IPS DF 19.7 (cell line): ENCODE data around the gene SLAMF1.
"Not testable (repeated sequence)": the region's sequence is repeated elsewhere in the genome, so short reads cannot be mapped to it uniquely, and the experiment has no call there.

Experiments used
- DNase-seq: peaks from one replicate; pipeline ENCODE4 v3.0.0-alpha.2; 2013; ENCODE audit warnings: low read depth, low spot score

Gene SLAMF1

DNA sequence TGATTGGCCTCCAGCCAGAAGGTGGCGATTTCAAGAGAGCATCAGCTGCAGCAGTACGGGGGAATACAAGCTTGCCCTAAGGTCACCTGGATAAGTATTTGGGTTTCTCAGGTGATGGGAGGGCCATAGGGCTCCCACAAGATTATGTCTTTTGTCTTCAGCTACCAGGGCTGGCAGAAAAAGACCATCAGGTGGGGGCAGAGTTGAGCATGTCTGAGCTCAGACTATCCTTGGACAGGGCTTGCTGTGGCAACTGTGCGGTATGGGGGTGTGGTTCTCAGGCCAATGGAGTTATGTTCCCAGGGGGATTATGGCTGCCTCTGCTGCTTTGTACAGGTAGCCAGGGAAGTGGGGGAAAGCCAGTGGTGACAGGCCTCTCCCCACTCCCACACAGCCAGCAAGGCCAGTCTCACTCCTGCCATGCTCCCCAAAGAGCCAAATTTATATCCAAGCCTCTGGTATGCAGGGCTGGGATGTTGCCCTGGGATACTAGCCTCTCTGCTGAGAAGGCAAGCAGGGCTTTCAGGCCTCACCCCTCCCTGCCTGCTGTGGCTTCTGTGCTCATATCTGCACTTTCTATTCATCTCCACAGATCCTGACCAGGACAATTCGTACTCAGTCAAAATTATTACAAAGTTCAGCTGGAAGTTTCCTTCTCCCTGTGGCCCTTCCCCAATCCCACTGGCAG is 40.9 kb downstream of the SLAMF1 start:
- DNase-seq = no peak

DNA sequence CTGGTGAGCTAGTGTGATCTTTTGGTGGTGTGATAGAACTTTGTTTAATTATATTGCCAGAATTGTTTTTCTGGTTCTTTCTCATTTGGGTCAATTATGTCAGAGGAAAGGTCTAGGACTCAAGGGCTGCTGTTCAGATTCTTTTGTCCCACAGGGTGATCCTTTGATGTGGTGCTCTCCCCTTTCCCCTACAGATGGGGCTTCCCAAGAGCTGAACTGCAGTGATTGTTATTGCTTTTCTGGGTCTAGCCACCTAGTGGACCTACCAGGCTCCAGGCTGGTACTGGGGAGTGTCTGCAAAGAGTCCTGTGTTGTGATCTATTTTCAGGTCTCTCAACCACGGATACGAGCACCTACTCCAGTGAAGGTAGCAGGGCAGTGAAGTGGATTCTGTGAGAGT is 41.6 kb downstream of the SLAMF1 start:
- no peak for DNase-seq

DNA sequence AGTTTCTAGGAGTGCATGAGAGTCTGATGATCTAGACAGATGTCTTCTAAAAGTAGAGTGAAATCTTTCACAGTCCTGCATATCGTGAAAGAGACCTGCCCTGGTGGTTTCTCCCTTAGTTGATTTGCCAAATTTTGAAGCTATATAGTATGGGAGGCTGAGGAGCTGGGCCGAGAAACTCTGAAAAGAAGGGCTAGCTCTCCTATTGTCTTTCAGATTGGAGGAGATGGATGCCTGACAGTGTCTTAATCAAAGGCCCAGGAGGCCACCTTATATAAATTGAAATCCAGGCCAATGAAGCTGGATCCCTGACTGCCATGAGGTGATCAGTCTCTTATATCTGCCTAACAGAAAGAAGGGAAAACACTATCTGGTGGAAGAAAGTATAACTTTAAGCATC is 49.1 kb downstream of the SLAMF1 start:
- no peak for DNase-seq

DNA sequence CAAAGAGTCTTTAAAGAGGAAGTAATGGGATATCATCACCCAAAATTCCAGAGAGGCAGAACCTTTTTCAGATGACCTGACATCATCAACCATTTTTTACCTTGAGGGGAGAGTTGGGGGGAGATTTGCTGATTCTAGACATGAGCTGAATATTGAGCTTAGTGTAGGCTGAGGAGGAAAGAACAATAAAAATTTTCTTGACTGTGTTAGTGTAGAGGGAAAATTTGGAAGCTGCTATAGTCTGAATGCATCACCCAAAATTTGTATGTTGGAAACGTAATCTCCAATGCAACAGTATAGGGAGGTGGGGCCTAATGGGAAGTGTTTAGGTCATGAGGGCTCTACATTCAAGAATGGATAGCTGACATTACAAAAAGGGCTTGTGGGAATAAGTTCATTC is 49.8 kb downstream of the SLAMF1 start:
- no peak for DNase-seq

DNA sequence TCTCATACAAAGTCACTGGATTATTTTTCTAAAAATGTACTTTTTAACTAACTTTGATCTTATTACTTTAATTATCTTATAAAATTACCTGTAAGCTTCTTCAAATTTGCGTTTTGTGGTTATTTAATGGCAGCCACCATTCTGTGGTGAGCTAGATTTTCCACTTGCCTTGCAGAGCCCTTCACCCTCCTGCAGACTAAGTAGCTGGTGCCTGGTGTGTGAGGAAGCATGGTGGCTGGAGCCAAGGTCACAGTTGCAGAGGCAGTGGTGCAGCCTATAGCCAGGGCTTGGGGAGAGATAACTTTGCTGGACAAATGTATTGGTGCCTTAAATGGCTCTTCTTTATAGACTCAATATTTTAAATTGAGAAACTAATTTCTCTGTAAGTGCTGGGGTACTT is 56.4 kb downstream of the SLAMF1 start:
- no peak for DNase-seq

DNA sequence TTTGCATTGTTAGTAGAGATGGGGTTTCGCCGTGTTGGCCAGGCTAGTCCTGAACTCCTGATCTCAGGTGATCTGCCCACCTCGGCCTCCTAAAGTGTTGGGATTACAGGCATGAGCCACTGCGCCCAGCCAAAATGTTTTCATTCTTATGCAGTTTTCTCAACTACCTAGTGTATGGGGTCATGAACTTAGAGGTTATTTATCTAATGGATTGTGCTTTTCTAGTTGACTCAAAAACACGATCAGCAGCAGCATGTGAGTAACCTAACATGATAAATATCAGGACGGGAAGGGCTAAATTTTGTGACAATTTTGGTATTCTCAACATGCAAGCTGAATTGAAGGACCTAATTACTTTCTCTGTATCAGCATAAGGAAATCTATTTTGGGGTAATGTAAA is 58.4 kb downstream of the SLAMF1 start:
- no peak for DNase-seq

DNA sequence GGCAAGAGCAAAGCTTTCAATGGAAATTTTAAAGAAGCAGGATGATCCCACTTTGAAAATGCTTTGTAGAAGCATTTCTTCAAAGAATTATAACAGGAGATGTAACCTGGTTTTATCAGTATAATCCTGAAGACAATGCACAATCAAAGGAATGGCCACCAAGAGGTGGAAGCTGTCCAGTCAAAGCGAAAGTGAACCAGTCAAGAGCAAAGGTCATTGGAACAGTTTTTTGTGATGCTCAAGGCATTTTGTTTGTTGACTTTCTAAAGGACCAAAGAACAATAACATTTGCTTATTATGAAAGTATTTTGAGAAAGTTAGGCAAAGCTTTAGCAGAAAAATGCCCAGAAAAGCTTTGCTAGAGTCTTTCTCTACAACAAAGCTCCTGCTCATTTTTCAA is 62.1 kb downstream of the SLAMF1 start:
- no peak for DNase-seq

DNA sequence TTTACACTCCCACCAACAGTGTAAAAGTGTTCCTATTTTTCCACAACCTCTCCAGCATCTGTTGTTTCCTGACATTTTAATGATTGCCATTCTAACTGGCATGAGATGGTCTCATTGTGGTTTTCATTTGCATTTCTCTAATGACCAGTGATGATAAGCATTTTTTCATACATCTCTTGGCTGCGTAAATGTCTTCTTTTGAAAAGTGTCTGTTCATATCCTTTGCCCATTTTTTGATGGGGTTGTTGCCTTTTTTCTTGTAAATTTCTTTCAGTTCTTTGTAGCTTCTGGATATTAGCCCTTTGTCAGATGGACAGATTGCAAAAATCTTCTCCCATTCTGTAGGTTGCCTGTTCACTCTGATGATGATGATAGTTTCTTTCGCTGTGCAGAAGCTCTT is 63.9 kb downstream of the SLAMF1 start:
- not testable (repeated sequence) for DNase-seq

DNA sequence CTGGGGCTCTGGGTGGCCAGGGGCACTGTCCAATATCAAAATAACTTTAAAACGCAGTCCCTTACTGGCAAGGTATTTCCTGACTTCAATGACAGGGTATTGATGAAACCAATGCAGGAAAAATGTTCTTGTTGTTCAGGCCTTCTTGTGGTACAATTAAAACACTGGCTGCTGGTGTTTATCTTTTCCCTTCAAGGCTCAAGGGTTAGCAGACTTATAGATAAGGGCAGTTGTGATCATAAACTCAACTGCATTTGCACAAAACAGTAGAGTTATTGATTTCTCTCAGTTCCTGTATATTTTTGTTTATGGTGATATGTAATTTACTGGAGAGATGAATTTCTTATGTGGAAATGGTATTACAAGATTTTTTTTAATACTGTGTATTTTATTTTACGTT is 64.9 kb downstream of the SLAMF1 start:
- no peak for DNase-seq

DNA sequence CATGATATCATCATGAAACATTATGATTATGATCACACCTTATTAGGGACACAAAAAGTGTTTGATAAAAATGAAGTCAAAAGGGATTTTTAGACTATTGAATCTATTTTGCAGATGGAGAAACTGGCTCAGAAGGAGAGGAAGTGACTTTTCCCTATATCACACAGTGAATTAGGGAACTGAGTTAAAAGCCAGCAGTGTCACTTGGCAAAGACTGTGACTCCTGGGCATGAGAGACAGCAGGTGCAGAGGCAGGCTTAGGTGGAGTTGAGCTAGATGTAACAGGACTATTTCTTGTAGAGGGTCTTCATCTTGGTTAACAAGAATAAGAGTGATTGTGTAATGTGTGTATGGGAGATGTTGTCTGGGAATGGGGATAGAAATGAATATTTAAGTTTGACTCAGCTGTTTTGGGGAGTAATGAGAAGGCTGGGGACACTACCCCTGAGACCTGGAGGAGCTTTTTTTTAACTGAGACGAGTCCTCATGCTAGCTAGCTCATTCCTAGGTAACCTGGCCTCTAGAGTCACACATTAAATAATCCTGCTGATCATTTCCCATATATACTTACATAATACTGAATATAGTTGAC is 66.5 kb downstream of the SLAMF1 start:
- no peak for DNase-seq

DNA sequence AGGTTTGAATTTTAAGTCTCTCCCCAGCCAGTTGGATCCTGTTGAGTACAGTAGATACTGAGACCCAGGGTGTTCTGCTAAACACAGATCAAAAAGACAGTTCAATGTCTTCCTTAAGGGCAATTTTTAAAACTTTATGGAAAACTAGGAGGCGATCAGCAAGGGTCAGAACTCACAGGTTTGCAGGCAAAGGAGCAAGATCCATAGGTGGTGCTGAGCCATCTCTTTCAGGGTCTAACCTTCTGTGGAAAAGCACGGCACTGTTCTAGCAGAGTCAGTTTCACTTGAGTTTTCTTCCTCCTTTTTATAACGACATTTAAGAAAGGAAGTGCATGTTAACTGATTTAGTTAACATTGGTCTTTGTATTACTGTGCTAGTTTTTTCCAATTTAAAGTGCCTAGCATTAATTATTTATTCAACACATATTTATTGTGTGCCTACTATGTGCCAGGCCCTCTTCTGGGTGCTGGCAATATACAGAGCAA is 67.6 kb downstream of the SLAMF1 start, which contains the start of gene CD84:
CD84 (minus strand) TSS at position 281 of the 486 bp plus-strand sequence; CDS start at position 222, 59 bp downstream.
- no peak for DNase-seq

DNA sequence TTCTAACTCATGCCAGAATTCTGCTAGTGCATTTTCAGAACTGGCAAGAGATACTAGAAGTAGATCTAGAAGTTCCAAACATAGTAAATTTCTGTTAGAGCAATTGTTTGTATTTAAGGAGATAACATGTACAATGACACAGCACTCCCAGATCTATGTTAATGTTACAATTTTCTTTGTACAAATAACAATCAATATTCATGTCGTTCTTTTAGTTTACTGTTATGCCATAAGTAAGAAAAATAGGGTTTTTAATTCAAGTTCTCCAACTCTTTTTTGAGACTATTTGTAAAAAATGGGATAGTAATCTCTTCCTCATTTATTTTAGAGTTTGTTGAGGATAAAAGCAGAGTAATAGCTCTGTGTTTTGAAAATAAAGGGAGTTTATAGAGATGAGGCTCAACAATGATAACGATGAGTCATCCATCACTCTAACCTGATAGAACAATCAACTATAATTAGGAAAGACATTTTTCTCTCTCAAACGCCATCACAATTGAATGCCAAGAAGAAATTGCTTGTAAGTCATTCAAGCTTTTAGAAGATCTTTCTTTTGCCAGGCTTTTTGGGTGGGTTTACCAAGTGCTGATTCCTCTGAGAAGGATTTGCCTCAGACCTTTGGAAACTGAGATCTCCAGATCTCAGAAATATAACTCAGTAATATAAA is 68.2 kb downstream of the SLAMF1 start:
- no peak for DNase-seq

DNA sequence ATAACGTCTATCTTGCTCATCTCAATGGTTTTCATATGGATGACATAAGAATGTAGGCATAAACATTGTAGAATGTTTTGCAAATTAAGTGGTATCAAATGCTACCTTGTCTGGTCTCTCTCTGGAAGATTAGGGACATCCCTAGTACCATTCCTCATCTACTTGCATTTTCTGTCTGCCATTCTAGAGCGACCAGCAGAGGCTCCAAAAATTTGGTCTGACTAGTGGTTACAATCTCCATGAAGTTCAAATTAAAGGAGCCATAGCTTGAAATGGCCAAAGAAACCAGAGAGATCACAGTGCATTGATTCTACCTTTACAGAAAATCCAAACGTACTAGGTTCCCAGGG is 68.7 kb downstream of the SLAMF1 start:
- no peak for DNase-seq

DNA sequence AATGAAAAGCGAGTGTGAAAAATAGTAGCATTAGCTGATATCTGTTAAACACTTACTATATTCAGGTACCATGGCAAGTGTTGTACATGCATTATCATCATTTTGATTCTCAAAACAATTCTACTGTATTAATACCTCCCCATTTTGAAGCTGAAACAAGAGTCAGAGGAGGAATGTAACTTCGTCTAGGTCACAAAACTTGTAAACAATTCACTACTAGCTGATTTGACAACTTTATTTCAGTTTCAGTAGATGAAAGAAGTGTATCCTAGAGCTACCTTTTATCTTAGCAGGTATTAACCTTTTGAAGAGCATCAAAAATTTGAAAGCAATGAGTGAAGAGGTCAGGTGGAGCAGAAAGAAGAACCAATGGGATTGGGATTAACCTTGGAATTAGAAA is 69.2 kb downstream of the SLAMF1 start:
- DNase-seq = no peak

DNA sequence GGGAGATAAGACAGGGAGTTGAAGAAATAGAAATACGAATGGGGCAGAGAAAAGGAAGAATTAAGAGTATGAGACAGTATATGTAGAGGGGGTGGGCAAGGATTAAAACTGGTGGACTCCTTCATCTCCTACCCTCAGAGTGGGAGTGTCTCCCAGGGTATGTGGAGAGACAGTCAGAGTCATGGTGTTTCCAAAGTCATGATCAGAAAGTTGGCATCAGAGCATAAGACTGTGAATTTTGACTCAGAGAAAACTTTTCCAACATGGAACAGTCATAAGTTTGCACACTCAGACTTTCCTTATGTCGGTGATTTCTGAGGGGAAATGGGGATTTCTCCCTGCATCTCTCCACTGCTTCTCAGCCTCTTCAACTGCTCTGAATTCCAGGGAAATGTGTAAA is 70.0 kb downstream of the SLAMF1 start:
- DNase-seq = no peak

DNA sequence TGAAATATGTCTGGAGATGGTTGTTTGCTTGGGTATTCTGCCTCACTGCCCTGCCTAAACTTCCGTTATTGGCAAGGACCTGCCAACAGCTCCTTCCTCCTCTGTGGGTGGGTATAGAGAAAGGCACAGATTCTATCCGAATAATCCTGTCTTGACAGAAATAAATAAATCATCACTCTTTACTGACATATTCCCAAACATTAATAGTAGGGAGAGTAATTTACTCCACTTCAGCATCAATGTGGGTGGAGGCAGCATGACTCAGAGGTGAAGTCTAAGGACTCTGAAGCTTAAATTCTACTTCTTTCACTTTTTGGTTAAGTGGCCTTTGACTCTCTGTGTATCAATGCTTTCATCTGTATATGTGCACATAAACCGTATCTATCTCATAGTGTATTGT is 70.5 kb downstream of the SLAMF1 start:
- no peak for DNase-seq

DNA sequence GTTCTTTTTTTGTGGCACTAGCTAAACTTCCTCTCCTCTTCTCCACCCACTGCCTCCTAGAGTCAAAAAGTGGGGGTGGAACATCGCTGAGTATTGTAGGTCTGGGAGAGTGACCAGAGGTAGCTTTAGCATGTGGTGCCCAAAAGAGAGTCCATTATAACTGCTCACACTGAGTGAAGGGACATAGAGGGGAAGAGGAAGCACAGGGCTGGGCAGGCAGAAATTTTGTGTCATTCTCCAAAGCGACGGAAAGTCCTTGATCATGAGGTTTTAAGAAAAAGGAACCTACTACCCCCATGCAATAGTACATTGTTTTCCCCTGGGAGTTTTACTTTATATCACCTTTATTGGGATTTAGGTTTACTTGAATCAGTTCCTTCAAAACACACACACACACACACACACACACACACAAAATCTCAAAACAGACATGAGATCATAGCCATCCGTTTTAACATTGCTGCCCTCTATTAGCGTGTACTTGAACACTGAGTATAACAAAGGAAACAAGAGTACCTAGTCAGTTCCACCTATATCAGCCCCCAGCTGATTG is 71.7 kb downstream of the SLAMF1 start:
- DNase-seq = no peak

DNA sequence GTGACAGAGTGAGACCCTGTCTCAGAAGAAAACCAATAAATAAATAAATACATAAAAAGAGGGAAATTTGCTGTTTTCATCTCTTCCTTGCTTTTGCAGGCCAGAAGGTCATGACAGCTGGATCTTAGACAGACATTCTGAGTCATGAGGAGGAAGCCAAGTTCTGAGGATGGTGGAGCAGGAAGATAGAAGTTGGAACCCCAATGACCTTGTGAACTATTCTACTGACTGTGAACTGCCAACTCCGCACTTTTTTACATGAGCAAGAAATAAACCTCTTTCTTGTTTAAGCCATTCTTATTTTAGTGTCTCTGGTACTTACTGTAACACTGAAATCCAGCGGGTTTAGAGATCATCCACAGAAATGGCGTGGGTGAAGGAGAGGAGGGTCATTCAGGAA is 76.0 kb downstream of the SLAMF1 start:
- no peak for DNase-seq

DNA sequence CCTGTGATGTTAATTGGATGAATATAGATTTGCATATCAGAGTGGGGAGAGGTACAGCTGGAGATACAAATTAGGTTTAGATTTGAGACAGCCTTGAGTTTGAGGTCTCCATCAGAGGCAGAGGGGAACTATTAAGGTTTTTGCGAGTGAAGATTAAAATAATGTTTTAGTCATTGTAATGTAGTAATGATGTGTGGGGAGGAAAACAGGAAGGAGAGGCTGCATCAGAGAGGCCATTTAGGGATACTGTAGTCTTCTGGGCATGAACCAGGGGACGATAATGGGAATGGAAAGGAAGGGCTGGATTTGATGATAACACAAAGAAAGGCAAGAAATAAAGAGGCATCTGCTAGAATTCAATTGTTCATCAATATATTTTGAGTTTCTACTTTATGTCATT is 77.0 kb downstream of the SLAMF1 start:
- no peak for DNase-seq

DNA sequence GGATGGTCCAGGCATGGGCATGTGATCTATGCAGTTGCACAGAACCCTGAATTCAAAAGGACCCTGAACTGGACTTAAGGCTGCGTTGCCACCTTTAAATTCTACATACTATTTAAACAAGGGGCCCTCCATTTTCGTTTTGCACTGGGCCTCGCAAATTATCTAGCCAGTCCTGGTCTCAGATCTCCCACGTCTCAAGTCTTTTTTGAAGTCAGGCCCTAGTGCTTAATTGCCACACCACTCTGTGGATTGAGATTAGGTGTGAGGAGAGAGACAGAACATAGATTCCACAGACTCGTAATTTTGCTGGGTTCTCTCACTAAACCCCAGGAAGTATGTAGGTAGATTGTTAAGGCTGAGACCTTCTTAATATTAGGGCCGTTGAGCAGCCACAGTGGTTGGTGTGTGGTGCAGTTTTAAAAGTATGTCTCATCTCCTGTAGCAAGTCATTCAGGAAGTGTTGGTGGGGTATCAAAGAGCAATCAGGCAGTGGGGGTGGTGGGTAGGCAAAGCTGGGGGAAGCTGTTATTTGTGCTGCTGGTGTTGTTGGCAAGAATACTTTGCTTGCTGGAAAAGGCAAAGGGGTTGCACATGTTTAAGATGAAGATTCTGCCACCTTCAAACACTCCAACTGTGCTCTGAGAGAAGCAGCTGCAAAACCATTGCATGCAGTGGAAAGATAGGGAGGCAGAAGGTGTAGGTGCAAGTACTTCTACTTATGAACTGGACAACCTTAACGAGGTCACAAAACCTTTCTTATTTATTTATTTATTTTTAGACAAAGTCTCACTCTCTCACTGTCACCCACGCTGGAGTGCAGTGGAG is 78.8 kb downstream of the SLAMF1 start:
- DNase-seq = no peak

DNA sequence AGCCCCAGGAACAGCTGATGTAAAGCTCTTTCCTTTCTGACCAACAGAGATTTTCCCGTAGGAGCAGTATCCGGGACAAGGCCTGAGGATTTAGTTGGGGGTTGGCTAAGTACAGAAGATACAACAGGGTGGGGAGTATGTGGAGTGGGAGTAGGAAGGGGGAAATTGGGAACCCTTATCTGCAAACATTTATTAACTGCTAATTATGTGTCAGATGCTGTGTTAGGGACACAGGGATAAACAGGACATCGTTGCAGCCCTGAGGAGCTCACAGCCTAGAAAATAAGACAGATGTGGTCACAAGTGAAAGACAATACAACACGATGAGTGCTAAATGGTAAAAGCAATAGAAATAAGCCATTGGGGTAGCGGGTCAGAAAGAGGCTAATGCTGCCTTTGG is 79.5 kb downstream of the SLAMF1 start:
- no peak for DNase-seq

DNA sequence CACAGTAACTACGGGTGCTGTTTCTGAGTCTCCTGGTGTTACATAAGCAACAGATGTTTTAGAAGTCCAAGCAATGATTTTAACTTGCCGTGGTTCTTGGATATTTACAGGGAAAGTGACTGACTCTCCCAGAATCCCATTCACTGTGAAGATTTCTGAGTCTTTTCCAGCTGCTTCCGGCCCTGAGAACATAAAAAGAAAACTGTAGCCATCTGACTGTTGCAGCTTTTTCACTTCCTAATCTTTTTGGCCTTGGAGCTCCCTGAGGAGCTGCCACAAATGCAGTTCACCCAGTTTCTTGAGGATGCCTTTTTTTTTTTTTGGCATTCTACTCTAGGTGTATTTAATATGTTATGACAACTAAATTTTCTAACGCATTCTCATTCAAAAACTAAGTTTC is 81.3 kb downstream of the SLAMF1 start:
- no peak for DNase-seq
